GM21576 (cell line): ENCODE data around the gene DAG1.
"Not testable (repeated sequence)": the region's sequence is repeated elsewhere in the genome, so short reads cannot be mapped to it uniquely, and the experiment has no call there.

Experiments
- ATAC-seq: cut with Tn5 transposase; IDR thresholded peaks from one replicate; pipeline ENCODE4 v1.9.1; 2021; ENCODE audit warnings: mild to moderate bottlenecking, moderate library complexity; ENCODE audit not compliant: unreplicated experiment

Gene DAG1

GRCh38 chr3:49469037-49469935, 781 bp upstream of the DAG1 start:
- no peak for ATAC-seq

- ATAC-seq = peak; percentile 26
Measured at GRCh38 chr3:49470714-49471420, 800 bp downstream of the DAG1 start.

- no peak for ATAC-seq
Measured at GRCh38 chr3:49471856-49472495, 1.9 kb downstream of the DAG1 start.

- ATAC-seq = no peak
Measured at GRCh38 chr3:49476563-49476962, 6.5 kb downstream of the DAG1 start.

GRCh38 chr3:49482766-49483165, 12.7 kb downstream of the DAG1 start:
- ATAC-seq = no peak

GRCh38 chr3:49484471-49484870, 14.4 kb downstream of the DAG1 start:
- no peak for ATAC-seq

GRCh38 chr3:49489247-49489646, 19.2 kb downstream of the DAG1 start:
- ATAC-seq = no peak

GRCh38 chr3:49492969-49493368, 22.9 kb downstream of the DAG1 start:
- no peak for ATAC-seq

- no peak for ATAC-seq
Measured at GRCh38 chr3:49493901-49494300, 23.8 kb downstream of the DAG1 start.

- ATAC-seq = no peak
Measured at GRCh38 chr3:49495023-49495422, 25.0 kb downstream of the DAG1 start.

GRCh38 chr3:49496845-49497244, 26.8 kb downstream of the DAG1 start:
- not testable (repeated sequence) for ATAC-seq

GRCh38 chr3:49497606-49498005, 27.5 kb downstream of the DAG1 start:
- ATAC-seq = no peak

GRCh38 chr3:49498239-49498638, 28.2 kb downstream of the DAG1 start:
- no peak for ATAC-seq

GRCh38 chr3:49498648-49499047, 28.6 kb downstream of the DAG1 start:
- no peak for ATAC-seq

GRCh38 chr3:49500205-49500731, 30.2 kb downstream of the DAG1 start:
- ATAC-seq = no peak

- ATAC-seq = no peak
Measured at GRCh38 chr3:49500732-49501609, 30.9 kb downstream of the DAG1 start.

- ATAC-seq = no peak
Measured at GRCh38 chr3:49501842-49502241, 31.8 kb downstream of the DAG1 start.

- no peak for ATAC-seq
Measured at GRCh38 chr3:49506906-49507305, 36.8 kb downstream of the DAG1 start.

- ATAC-seq = no peak
Measured at GRCh38 chr3:49509028-49509561, 39.0 kb downstream of the DAG1 start.

- ATAC-seq = no peak
Measured at GRCh38 chr3:49511639-49512038, 41.6 kb downstream of the DAG1 start.
